Mononuclear cell (primary cell): Measurements from ENCODE around the gene GTPBP8. TPM values are rescaled to one million over a fixed set of nuclear protein-coding genes. Genes with fewer than 3 reads are reported as not detected.

Experiments used
- H3K27me3 ChIP-seq: 2 replicates; pipeline ENCODE4 v1.6.0; 2011; ENCODE audit warnings: low read length, control low read depth; ENCODE audit not compliant: insufficient read depth
- H3K4me1 ChIP-seq: 2 replicates; pipeline ENCODE4 v1.5.1; 2011; ENCODE audit warnings: mild to moderate bottlenecking, low read length, control low read depth; ENCODE audit not compliant: insufficient read depth
- H3K4me3 ChIP-seq: 2 replicates; pipeline ENCODE4 v1.5.1; 2011; ENCODE audit warnings: mild to moderate bottlenecking, low read length, moderate library complexity
- H3K9me3 ChIP-seq: 2 replicates; pipeline ENCODE4 v1.5.1; 2011; ENCODE audit warnings: low read depth, mild to moderate bottlenecking, control low read depth, low read length
- total RNA-seq: library from RNA; depleted of rRNA; stranded (reverse); fragments of >200 nt; gene quantifications from one replicate; pipeline ENCODE4 v1.2.3, GENCODE V29; 2012

GTPBP8 gene
- total RNA-seq, 1 donor: 40.6 TPM

GRCh38 chr3:112976953-112977352, 13.8 kb upstream of the GTPBP8 start:
- Histone ChIP-seq H3K27me3 (no peaks in the 10 kb centered on the region), H3K4me1 (peaks cover 48% of the 10 kb centered on the region), H3K9me3 (no peaks in the 10 kb centered on the region), H3K4me3 (no peak overlapping the region)

DNA sequence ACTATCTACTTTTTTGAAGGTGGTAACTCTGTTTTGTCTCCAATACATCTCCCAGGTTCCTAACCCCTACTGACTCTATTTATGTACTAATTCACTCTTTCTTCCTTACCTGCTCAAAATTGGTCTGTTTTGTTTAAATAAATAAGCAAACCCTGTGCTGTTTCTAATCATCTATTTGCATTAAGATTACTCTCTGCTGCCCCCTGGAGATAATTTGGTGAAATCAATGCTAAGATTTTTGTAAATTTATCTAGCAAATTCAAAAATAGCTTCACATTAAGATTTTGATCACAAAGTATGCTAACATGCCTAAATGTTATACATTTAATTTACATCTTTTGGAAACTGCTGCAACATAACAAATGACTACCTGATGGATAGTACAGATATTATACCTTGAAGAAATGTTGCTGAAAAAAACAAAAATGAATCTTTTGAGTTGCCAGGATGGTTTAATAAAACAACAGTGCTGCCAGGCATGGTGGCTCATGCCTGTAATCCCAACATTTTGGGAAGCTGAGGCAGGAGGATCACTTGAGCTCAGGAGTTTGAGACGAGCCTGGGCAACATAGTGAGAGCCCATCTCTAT, 11.4 kb upstream of the GTPBP8 start:
- no peaks in the 10 kb centered on the region for H3K9me3 ChIP-seq
- no peaks in the 10 kb centered on the region for H3K27me3 ChIP-seq
- peaks cover 45% of the 10 kb centered on the region for H3K4me1 ChIP-seq
- no peak overlapping the region for H3K4me3 ChIP-seq

GRCh38 chr3:112980080-112980479, 10.7 kb upstream of the GTPBP8 start:
- Histone ChIP-seq H3K27me3 (no peaks in the 10 kb centered on the region), H3K4me3 (no peak overlapping the region), H3K4me1 (peaks cover 46% of the 10 kb centered on the region), H3K9me3 (no peaks in the 10 kb centered on the region)

DNA sequence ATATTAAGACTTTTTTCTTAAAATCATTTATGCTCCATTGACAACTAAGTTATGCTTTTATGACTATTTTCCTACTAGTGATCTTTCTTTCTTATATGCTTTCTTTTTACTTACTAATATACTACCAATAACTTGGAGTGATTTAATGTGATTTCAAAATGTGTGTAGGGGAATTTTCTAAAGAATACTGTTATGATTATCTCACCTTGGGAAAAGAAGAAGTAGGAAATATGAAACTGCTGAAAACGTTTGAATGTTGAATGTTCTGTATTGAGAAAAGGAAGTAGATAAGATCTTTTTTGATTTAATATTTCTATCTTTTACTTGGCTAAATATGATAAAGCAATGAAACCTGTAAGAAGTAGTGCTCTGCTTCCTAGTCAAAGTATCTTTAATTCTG, 8.1 kb upstream of the GTPBP8 start:
- Histone ChIP-seq H3K4me3 (no peak overlapping the region), H3K27me3 (no peaks in the 10 kb centered on the region), H3K4me1 (peaks cover 21% of the 10 kb centered on the region), H3K9me3 (no peaks in the 10 kb centered on the region)

DNA sequence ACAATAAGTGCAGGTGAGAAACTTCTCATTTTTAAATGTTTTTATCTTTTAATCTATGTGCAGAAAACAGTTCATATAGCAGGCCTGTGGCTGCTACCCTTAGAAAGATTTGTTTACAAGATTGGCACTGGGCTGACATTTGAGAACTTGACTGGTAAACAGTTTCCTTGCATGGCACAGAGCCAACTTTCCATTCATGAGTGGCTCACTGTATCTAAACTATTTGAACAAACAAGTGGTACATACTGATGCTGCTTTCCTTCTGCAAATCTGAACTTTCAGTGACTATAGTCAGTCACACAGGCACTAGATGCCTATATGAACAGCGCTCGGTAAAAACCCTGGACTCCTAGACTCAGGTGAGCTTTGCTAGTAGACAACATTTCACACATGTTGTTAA, 6.3 kb upstream of the GTPBP8 start:
- Histone ChIP-seq H3K9me3 (no peaks in the 10 kb centered on the region), H3K4me1 (peaks cover 16% of the 10 kb centered on the region), H3K4me3 (no peak overlapping the region), H3K27me3 (no peaks in the 10 kb centered on the region)

- Histone ChIP-seq H3K4me3 (no peak overlapping the region), H3K4me1 (peaks cover 24% of the 10 kb centered on the region), H3K27me3 (no peaks in the 10 kb centered on the region), H3K9me3 (no peaks in the 10 kb centered on the region)
These were observed 3.0 kb upstream of the GTPBP8 start for GRCh38 chr3:112987710-112988334.

DNA sequence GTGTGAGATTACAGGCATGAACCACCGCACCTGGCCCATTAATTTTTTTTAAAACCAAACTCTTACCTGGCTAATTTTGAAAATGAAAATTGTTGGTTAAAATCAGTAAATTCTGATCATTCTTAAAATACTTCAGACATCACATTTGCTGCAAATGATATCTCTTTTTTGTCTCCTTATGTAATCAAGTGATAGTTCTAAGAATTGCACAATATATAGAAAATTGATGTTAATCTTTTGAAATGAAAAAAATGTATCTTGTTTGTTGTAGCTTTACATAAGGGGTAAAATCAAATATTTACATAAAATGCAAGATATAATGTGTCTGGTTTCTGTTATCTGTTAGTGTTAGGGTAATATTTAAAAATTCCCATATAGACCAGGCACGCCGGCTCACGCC, 5.0 kb downstream of the GTPBP8 start:
- Histone ChIP-seq H3K4me3 (no peak overlapping the region), H3K9me3 (no peaks in the 10 kb centered on the region), H3K4me1 (peaks cover 7% of the 10 kb centered on the region), H3K27me3 (no peaks in the 10 kb centered on the region)

- Histone ChIP-seq H3K4me1 (peaks cover 9% of the 10 kb centered on the region), H3K27me3 (no peaks in the 10 kb centered on the region), H3K4me3 (no peak overlapping the region), H3K9me3 (no peaks in the 10 kb centered on the region)
These were observed 9.9 kb downstream of the GTPBP8 start for GRCh38 chr3:113000691-113001090.

- Histone ChIP-seq H3K4me3 (no peak overlapping the region), H3K27me3 (no peaks in the 10 kb centered on the region), H3K4me1 (peaks cover 9% of the 10 kb centered on the region), H3K9me3 (no peaks in the 10 kb centered on the region)
These were observed 11.3 kb downstream of the GTPBP8 start for GRCh38 chr3:113002037-113002436.

- Histone ChIP-seq H3K4me1 (peaks cover 9% of the 10 kb centered on the region), H3K27me3 (no peaks in the 10 kb centered on the region), H3K9me3 (no peaks in the 10 kb centered on the region), H3K4me3 (no peak overlapping the region)
These were observed 11.9 kb downstream of the GTPBP8 start for GRCh38 chr3:113002679-113003078.

DNA sequence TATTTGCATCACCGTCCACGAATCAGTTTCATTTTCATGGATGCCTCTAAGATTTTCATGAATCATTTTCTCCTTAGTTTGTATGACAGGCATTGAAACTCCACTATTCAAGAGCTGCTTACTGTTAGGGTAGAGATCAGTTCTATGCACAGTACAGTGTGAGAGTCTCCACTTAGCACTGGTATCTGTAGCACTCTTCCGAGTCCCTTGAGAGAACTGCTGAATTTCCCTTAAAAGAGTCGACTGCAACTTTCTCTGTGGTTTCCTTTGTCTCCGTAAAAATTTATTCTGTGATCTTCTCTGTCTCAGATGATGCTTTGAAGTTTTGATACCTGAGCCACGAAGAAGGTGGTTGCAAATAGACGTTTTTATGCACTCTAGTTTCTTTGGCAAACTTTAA, 14.8 kb downstream of the GTPBP8 start:
- Histone ChIP-seq H3K4me1 (peaks cover 9% of the 10 kb centered on the region), H3K9me3 (no peaks in the 10 kb centered on the region), H3K4me3 (no peak overlapping the region), H3K27me3 (no peaks in the 10 kb centered on the region)

DNA sequence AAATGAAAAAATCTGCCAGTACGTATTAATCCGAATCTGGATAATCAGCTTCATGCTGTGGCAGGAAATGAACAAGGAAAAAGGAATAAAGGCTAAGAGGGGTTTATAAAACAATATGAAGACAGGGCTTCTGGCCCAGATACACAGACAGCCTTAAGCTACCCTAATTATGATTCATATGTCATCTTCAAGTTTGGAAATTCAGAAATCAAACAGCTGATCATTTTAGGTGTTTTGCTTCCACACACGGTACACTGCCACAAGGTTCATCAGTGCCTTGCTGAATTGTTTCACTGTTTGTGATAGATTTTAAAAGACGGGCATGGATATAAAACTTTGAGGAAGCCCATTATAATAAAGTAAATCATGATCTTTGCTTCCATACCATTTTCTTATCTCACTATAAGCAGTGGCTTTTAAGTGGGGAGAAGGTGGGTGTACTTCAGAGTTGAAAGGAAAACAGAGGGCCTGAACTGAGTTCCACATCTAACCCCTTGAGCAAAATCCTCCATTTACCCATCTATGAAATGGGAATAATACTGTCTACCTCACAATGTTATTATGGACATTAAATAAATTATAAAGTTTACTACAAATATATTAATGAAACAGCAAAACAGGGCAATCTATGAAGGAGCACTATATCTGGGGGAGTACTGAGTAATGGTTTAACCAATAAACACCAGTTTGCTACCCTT, 15.7 kb downstream of the GTPBP8 start:
- Histone ChIP-seq H3K4me1 (peaks cover 9% of the 10 kb centered on the region), H3K27me3 (no peaks in the 10 kb centered on the region), H3K4me3 (no peak overlapping the region), H3K9me3 (no peaks in the 10 kb centered on the region)

DNA sequence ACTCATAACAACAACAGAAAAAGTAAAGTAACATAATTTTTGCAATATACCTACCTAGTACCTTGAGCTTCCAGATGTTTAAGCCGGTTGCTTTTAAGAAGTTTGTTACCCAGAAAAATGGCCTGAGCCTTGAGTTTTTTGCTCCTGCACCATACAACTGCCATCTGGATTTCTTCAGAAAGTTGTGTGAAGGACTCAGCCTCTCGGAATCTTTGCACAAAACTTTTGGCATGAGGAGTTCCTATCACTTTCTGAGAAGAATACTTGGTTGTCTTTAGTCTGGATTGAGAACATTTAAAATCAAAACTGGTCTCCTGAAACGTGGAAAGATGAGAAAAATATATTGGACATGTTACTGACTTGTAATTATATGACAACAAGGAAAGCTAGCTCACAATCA, 17.3 kb downstream of the GTPBP8 start:
- Histone ChIP-seq H3K4me1 (peaks cover under 1% of the 10 kb centered on the region), H3K4me3 (no peak overlapping the region), H3K27me3 (no peaks in the 10 kb centered on the region), H3K9me3 (no peaks in the 10 kb centered on the region)

GRCh38 chr3:113013593-113013992, 22.8 kb downstream of the GTPBP8 start:
- H3K4me3 ChIP-seq: no peak overlapping the region
- H3K4me1 ChIP-seq: peaks cover 12% of the 10 kb centered on the region

GRCh38 chr3:113018536-113019181, 27.9 kb downstream of the GTPBP8 start:
- no peaks in the 10 kb centered on the region for H3K9me3 ChIP-seq
- H3K4me3 ChIP-seq: peak overlapping the region; percentile 69
- H3K27me3 ChIP-seq: no peaks in the 10 kb centered on the region
- peaks cover 23% of the 10 kb centered on the region for H3K4me1 ChIP-seq

More at GRCh38 chr3:113013593-113013992, 22.8 kb downstream of the GTPBP8 start:
- Histone ChIP-seq H3K27me3 (no peaks in the 10 kb centered on the region), H3K9me3 (no peaks in the 10 kb centered on the region)
